ENCODE measurements around the gene CRYAA.

GRCh38 chr21:43193088-43193650 is 24.4 kb downstream of the CRYAA start:
- TF ChIP-seq, protein P1, sequence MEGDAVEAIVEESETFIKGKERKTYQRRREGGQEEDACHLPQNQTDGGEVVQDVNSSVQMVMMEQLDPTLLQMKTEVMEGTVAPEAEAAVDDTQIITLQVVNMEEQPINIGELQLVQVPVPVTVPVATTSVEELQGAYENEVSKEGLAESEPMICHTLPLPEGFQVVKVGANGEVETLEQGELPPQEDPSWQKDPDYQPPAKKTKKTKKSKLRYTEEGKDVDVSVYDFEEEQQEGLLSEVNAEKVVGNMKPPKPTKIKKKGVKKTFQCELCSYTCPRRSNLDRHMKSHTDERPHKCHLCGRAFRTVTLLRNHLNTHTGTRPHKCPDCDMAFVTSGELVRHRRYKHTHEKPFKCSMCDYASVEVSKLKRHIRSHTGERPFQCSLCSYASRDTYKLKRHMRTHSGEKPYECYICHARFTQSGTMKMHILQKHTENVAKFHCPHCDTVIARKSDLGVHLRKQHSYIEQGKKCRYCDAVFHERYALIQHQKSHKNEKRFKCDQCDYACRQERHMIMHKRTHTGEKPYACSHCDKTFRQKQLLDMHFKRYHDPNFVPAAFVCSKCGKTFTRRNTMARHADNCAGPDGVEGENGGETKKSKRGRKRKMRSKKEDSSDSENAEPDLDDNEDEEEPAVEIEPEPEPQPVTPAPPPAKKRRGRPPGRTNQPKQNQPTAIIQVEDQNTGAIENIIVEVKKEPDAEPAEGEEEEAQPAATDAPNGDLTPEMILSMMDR (IDR thresholded peaks at IDR 0.05 in 2 of 3, conservative IDR thresholded peaks at IDR 0.05 in 1 of 3; ENCODE audit: borderline replicate concordance in 1 of 3, insufficient read depth in 1 of 3, low read depth in 2 of 3, low read length in 2 of 3) = no peak
- TF ChIP-seq FOSL1 (IDR thresholded peaks at IDR 0.05; ENCODE audit: low read depth) = no peak
